HCT116 (cell line): Measurements from ENCODE around the gene PAQR4. TPM values are rescaled to one million over a fixed set of nuclear protein-coding genes. Genes with fewer than 3 reads are reported as not detected.

Source experiments
- ATAC-seq: fragments of 200-7000 bp; cut with Tn5 transposase; 2 replicates; pipeline ENCODE4 v1.9.1; 2020; ENCODE audit warnings: mild to moderate bottlenecking, moderate library complexity
- BruUV-seq: library from RNA; stranded (reverse); fragments of 400-500 nt; replicated peaks from 2 replicates; lab custom pipeline; 2021; lab: Mats Ljungman, UMichigan
- CTCF ChIA-PET: fragments of 300-600 bp; sonication (Branson Sonifier 250); formaldehyde crosslinking; loops from one replicate; lab custom pipeline; 2021; ENCODE audit warnings: antibody characterized with exemption; lab: Charles Lee
- POLR2A ChIA-PET: fragments of 300-600, 350-600 bp; sonication (Branson Sonifier 250); formaldehyde crosslinking; loops from one replicate; lab custom pipeline; 2021; ENCODE audit warnings: antibody characterized with exemption; lab: Charles Lee
- RAD21 ChIA-PET, 2 experiments: fragments of 300-600 bp; sonication (Branson Sonifier 250); formaldehyde crosslinking; loops; one replicate each; lab custom pipeline; 2023; ENCODE audit warnings: low total read pairs in 2 of 2; ENCODE audit not compliant: uncharacterized antibody in 2 of 2, unreplicated experiment in 2 of 2, low non-redundant PET in 1 of 2; lab: Charles Lee
- DNase-seq: peaks from one replicate; pipeline ENCODE4 v3.0.0-alpha.2; 2010; ENCODE audit warnings: low read depth, low spot score
- H2AFZ ChIP-seq: fragments of 200-600 bp; shearing (Covaris generic), sonication (generic); 2 replicates; pipeline ENCODE4 v1.6.1; 2017; ENCODE audit warnings: low read depth, mixed run types, mixed read lengths, antibody characterized with exemption, low read length; ENCODE audit not compliant: poor library complexity, severe bottlenecking
- H3K27ac ChIP-seq: 2 replicates; pipeline ENCODE4 v1.5.1; 2012; ENCODE audit warnings: low read depth, low read length
- H3K27me3 ChIP-seq: fragments of 200-600 bp; sonication (generic); 2 replicates; pipeline ENCODE4 v1.6.1; 2016; ENCODE audit warnings: mixed run types, low read length, mixed read lengths; ENCODE audit not compliant: insufficient read depth
- H3K36me3 ChIP-seq, 2 experiments: fragments of 200-500 bp in 1 of 2; fragments of 200-600 bp in 1 of 2; sonication (Bioruptor generic) in 1 of 2; sonication (generic) in 1 of 2; 2 replicates each; pipeline versions ENCODE4 v1.5.1 to v1.6.1; 2014 to 2016; ENCODE audit warnings: low read length in 2 of 2, inconsistent platforms in 1 of 2, mixed read lengths in 1 of 2, mixed run types in 1 of 2; ENCODE audit not compliant: insufficient read depth in 2 of 2, control insufficient read depth in 1 of 2
- H3K4me1 ChIP-seq, 2 experiments: fragments of 200-600 bp in 1 of 2; sonication (generic) in 1 of 2; 2 replicates each; pipeline versions ENCODE4 v1.5.1 to v1.6.1; 2012 to 2017; ENCODE audit warnings: low read length in 2 of 2, inconsistent platforms in 1 of 2, mild to moderate bottlenecking in 1 of 2, mixed read lengths in 1 of 2, mixed run types in 1 of 2, moderate library complexity in 1 of 2; ENCODE audit not compliant: insufficient read depth in 2 of 2, control insufficient read depth in 1 of 2
- H3K4me2 ChIP-seq: fragments of 200-600 bp; sonication (generic); 2 replicates; pipeline ENCODE4 v1.6.1; 2017; ENCODE audit warnings: mixed run types, low read length, mixed read lengths
- H3K4me3 ChIP-seq, 2 experiments: fragments of 200-600 bp in 1 of 2; sonication (generic) in 1 of 2; replicated peaks in 1 of 2; 2 replicates each; pipeline ENCODE4 v1.5.1; 2011 to 2016; ENCODE audit warnings: low read length in 2 of 2, control low read depth in 1 of 2, low read depth in 1 of 2, mild to moderate bottlenecking in 1 of 2, mixed read lengths in 1 of 2, mixed run types in 1 of 2
- H3K79me2 ChIP-seq: fragments of 200-600 bp; sonication (generic); 2 replicates; pipeline ENCODE4 v1.6.1; 2017; ENCODE audit warnings: mild to moderate bottlenecking, mixed run types, low read length, moderate library complexity, mixed read lengths; ENCODE audit not compliant: insufficient read depth
- H3K9ac ChIP-seq: fragments of 200-600 bp; sonication (generic); 2 replicates; pipeline ENCODE4 v1.6.1; 2016; ENCODE audit warnings: low read length, mixed read lengths
- H3K9me2 ChIP-seq: fragments of 200-600 bp; sonication (generic), shearing (Covaris generic); 2 replicates; pipeline ENCODE4 v1.6.1; 2017; ENCODE audit warnings: mixed run types, mild to moderate bottlenecking, moderate library complexity; ENCODE audit not compliant: insufficient read depth
- H3K9me3 ChIP-seq, 2 experiments: fragments of 200-500 bp in 1 of 2; fragments of 200-600 bp in 1 of 2; sonication (Bioruptor generic) in 1 of 2; sonication (generic) in 1 of 2; 2 replicates each; pipeline ENCODE4 v1.6.1; 2014 to 2017; ENCODE audit warnings: low read length in 2 of 2, mixed read lengths in 2 of 2, inconsistent platforms in 1 of 2, low read depth in 1 of 2, mild to moderate bottlenecking in 1 of 2, mixed run types in 1 of 2, moderate library complexity in 1 of 2; ENCODE audit not compliant: control insufficient read depth in 1 of 2, insufficient read depth in 1 of 2
- H4K20me1 ChIP-seq: fragments of 200-600 bp; sonication (generic), shearing (Covaris generic); 2 replicates; pipeline ENCODE4 v1.6.1; 2017; ENCODE audit warnings: mixed run types, mild to moderate bottlenecking, moderate library complexity; ENCODE audit not compliant: insufficient read depth
- CTCF ChIP-seq, 3 experiments: fragments of 200-600 bp in 1 of 3; sonication (generic) in 1 of 3; IDR thresholded peaks in 2 of 3; conservative IDR thresholded peaks in 1 of 3; 2 replicates each; pipeline ENCODE4 v1.5.1; 2012 to 2017; ENCODE audit warnings: low read depth in 2 of 3, low read length in 2 of 3, antibody characterized with exemption in 1 of 3, borderline replicate concordance in 1 of 3, control low read depth in 1 of 3, mild to moderate bottlenecking in 1 of 3, mixed read lengths in 1 of 3, mixed run types in 1 of 3, moderate library complexity in 1 of 3; ENCODE audit not compliant: insufficient read depth in 1 of 3
- EGR1 ChIP-seq: IDR thresholded peaks from 2 replicates; pipeline ENCODE4 v1.6.1; 2012; ENCODE audit warnings: low read depth
- FOSL1 ChIP-seq: IDR thresholded peaks from 2 replicates; pipeline ENCODE4 v1.6.1; 2012; ENCODE audit warnings: low read depth
- POLR2A ChIP-seq: IDR thresholded peaks from 2 replicates; pipeline ENCODE4 v1.7.0; 2011; ENCODE audit warnings: borderline replicate concordance; ENCODE audit not compliant: insufficient read depth, insufficient read length; ENCODE audit errors: extremely low read depth
- REST ChIP-seq: IDR thresholded peaks from 2 replicates; pipeline ENCODE4 v1.6.1; 2012; ENCODE audit warnings: low read depth
- SIN3A ChIP-seq: IDR thresholded peaks from 2 replicates; pipeline ENCODE4 v1.6.1; 2012; ENCODE audit warnings: low read depth
- SP1 ChIP-seq: IDR thresholded peaks from 2 replicates; pipeline ENCODE4 v1.6.1; 2012; ENCODE audit warnings: low read depth
- SRF ChIP-seq: IDR thresholded peaks from 2 replicates; pipeline ENCODE4 v1.6.1; 2012; ENCODE audit warnings: low read depth
- TCF7L2 ChIP-seq: IDR thresholded peaks from 2 replicates; pipeline ENCODE4 v1.7.0; 2011; ENCODE audit warnings: borderline replicate concordance, inconsistent platforms; ENCODE audit not compliant: insufficient read depth, insufficient read length; ENCODE audit errors: extremely low read depth
- ZFX ChIP-seq: fragments of 450-650 bp; IDR thresholded peaks from 2 replicates; pipeline ENCODE4 v1.6.1; 2017
- intact Hi-C: fragments of 100-400 bp; cut with micrococcal nuclease; formaldehyde crosslinking; loops from 2 replicates; pipeline ENCODE4 v1.10.0; 2022
- total RNA-seq: library from RNA; stranded (reverse); gene quantifications from one replicate; pipeline ENCODE4 v1.2.1, GENCODE V29; 2021; ENCODE audit not compliant: unreplicated experiment

The PAQR4 gene
- total RNA-seq, 1 experiment from 2014 or later = 45.6 TPM

- Histone ChIP-seq H3K9ac (no peak overlapping the region), H3K36me3 (peaks cover 5 to 30% of the 10 kb centered on the region in 2 experiments; a peak in 3 of 4 replicates), H3K27ac (peak overlapping the region; percentile 95; the same call in 1 of the 2 replicates), H3K4me1 (peaks cover 11 to 40% of the 10 kb centered on the region in 2 experiments), H4K20me1 (peaks cover 6% of the 10 kb centered on the region; the same call in 1 of the 2 replicates), H3K9me2 (no peaks in the 10 kb centered on the region), H3K27me3 (no peaks in the 10 kb centered on the region), H3K4me3 (no peak overlapping the region), H2AFZ (no peak overlapping the region), H3K9me3 (no peaks in the 10 kb centered on the region), H3K4me2 (no peak overlapping the region), H3K79me2 (peaks cover 53% of the 10 kb centered on the region)
- CTCF ChIA-PET = interaction anchor here (1.1 kb wide), 1 partner anchor 185 kb away, joined by 3 read pairs; no protein-coding TSS in a partner anchor
- TF ChIP-seq SRF (no peak), CTCF (IDR thresholded peaks at IDR 0.05 in 2 of 3, conservative IDR thresholded peaks at IDR 0.05 in 1 of 3; ENCODE audit: borderline replicate concordance in 1 of 3, insufficient read depth in 1 of 3, low read depth in 2 of 3, low read length in 2 of 3) (no peak), POLR2A (peak; percentile 19), ZFX (no peak), SP1 (no peak)
- ATAC-seq = no peak
- BruUV-seq = no TSS peak
- no peak for DNase-seq
- intact Hi-C loops = no loop called here
- POLR2A ChIA-PET = interaction anchor here (0.9 to 1.0 kb wide), 3 partner anchors 9 to 11 kb away, joined by 3 to 5 read pairs (median 3); partner anchors contain the start of gene KREMEN2
- RAD21 ChIA-PET = no interaction called here
These were observed 3.0 kb downstream of the PAQR4 start for GRCh38 chr16:2971985-2972784.

GRCh38 chr16:2973093-2973492 is 3.9 kb downstream of the PAQR4 start:
- Histone ChIP-seq H3K9ac (0 out of 2 replicates have a peak overlapping the region, but pooled peaks have one; percentile 8), H3K27ac (peak overlapping the region; percentile 95; the same call in 1 of the 2 replicates), H3K27me3 (no peaks in the 10 kb centered on the region), H3K4me1 (peaks cover 9 to 34% of the 10 kb centered on the region in 2 experiments), H3K9me2 (no peaks in the 10 kb centered on the region), H3K4me3 (no peak overlapping the region), H4K20me1 (peaks cover 6% of the 10 kb centered on the region; the same call in 1 of the 2 replicates), H2AFZ (no peak overlapping the region), H3K4me2 (no peak overlapping the region), H3K79me2 (peaks cover 62% of the 10 kb centered on the region), H3K36me3 (peaks cover 5 to 37% of the 10 kb centered on the region in 2 experiments; a peak in 3 of 4 replicates), H3K9me3 (no peaks in the 10 kb centered on the region)
- ChIA-PET RAD21 (no interaction called here), CTCF (no interaction called here), POLR2A (interaction anchor here (1.0 kb wide), 1 partner anchor 8 kb away, joined by 3 read pairs; no protein-coding TSS in a partner anchor)
- ATAC-seq (no peak), DNase-seq (no peak)
- no peak for TF ChIP-seq FOSL1
- TF ChIP-seq EGR1 = no peak
- TF ChIP-seq TCF7L2 = no peak
- TF ChIP-seq SRF = no peak
- TF ChIP-seq SIN3A = no peak
- TF ChIP-seq REST = no peak
- intact Hi-C loops = no loop called here
- no TSS peak for BruUV-seq
